Activated T-helper 2 cell treated with anti-CD3 and anti-CD28 coated beads, Interferon-gamma antibody, Interleukin-2, Interleukin-4, amounts not matched to agents 10 μg/mL and 5 μg/mL and 100 μg/mL, durations not matched to agents 14 hours and 24 hours and 36 hours (primary cell): Measurements from ENCODE around the gene PTPRE. TPM values are rescaled to one million over a fixed set of nuclear protein-coding genes. Genes with fewer than 3 reads are reported as not detected.

Experiments used
- DNase-seq: peaks from one replicate; pipeline ENCODE4 v3.0.0; 2021; ENCODE audit warnings: low spot score
- H3K27ac Mint-ChIP-seq: one replicate; pipeline ENCODE4 v1.8.0; 2021; ENCODE audit warnings: mixed read lengths
- H3K27me3 Mint-ChIP-seq: one replicate; pipeline ENCODE4 v1.8.0; 2021; ENCODE audit warnings: low read depth, mixed read lengths
- H3K36me3 Mint-ChIP-seq: one replicate; pipeline ENCODE4 v1.8.0; 2021; ENCODE audit warnings: low read depth, mixed read lengths
- H3K4me1 Mint-ChIP-seq: one replicate; pipeline ENCODE4 v1.8.0; 2021; ENCODE audit warnings: low read depth, mixed read lengths
- H3K4me3 Mint-ChIP-seq: one replicate; pipeline ENCODE4 v1.8.0; 2021; ENCODE audit warnings: low read depth, mild to moderate bottlenecking, moderate library complexity, mixed read lengths
- H3K9me3 Mint-ChIP-seq: one replicate; pipeline ENCODE4 v1.8.0; 2021; ENCODE audit warnings: mixed read lengths
- intact Hi-C: fragments of 100-400 bp; cut with micrococcal nuclease; formaldehyde crosslinking; loops from one replicate; pipeline ENCODE4 v1.15.1; 2023
- total RNA-seq: library from RNA; stranded (reverse); gene quantifications from 2 replicates; pipeline ENCODE4 v1.2.3, GENCODE V29; 2022

Gene PTPRE
- total RNA-seq, 1 donor from 2014 or later: 16.8 TPM

GRCh38 chr10:128029731-128030369, 122.9 kb downstream of the PTPRE start:
- no peaks in the 10 kb centered on the region for H3K9me3 Mint-ChIP-seq
- no peak overlapping the region for H3K4me3 Mint-ChIP-seq

GRCh38 chr10:128030498-128031072, 123.7 kb downstream of the PTPRE start:
- no peaks in the 10 kb centered on the region for H3K9me3 Mint-ChIP-seq
- intact Hi-C loops: no loop called here
- H3K27ac Mint-ChIP-seq: no peak overlapping the region
- H3K4me3 Mint-ChIP-seq: no peak overlapping the region
- H3K4me1 Mint-ChIP-seq: peaks cover 16% of the 10 kb centered on the region
- DNase-seq: no peak
- H3K27me3 Mint-ChIP-seq: peaks cover 2% of the 10 kb centered on the region
- no peaks in the 10 kb centered on the region for H3K36me3 Mint-ChIP-seq

More at GRCh38 chr10:128029731-128030369, 122.9 kb downstream of the PTPRE start:
- no peak for DNase-seq
- H3K36me3 Mint-ChIP-seq: no peaks in the 10 kb centered on the region
- intact Hi-C loops: no loop called here
- peaks cover 2% of the 10 kb centered on the region for H3K27me3 Mint-ChIP-seq
- H3K4me1 Mint-ChIP-seq: peaks cover 15% of the 10 kb centered on the region
- no peak overlapping the region for H3K27ac Mint-ChIP-seq

GRCh38 chr10:128031216-128031615, 124.3 kb downstream of the PTPRE start:
- H3K4me3 Mint-ChIP-seq: no peak overlapping the region
- H3K27ac Mint-ChIP-seq: no peak overlapping the region

GRCh38 chr10:128032466-128032865, 125.6 kb downstream of the PTPRE start:
- Mint-ChIP-seq H3K4me1 (peaks cover 9% of the 10 kb centered on the region), H3K27ac (no peak overlapping the region), H3K27me3 (peaks cover 2% of the 10 kb centered on the region), H3K4me3 (no peak overlapping the region), H3K36me3 (no peaks in the 10 kb centered on the region), H3K9me3 (no peaks in the 10 kb centered on the region)
- intact Hi-C loops: no loop called here
- no peak for DNase-seq

More at GRCh38 chr10:128031216-128031615, 124.3 kb downstream of the PTPRE start:
- intact Hi-C loops: no loop called here
- DNase-seq: no peak
- H3K27me3 Mint-ChIP-seq: peaks cover 2% of the 10 kb centered on the region
- peaks cover 18% of the 10 kb centered on the region for H3K4me1 Mint-ChIP-seq
- no peaks in the 10 kb centered on the region for H3K9me3 Mint-ChIP-seq
- H3K36me3 Mint-ChIP-seq: no peaks in the 10 kb centered on the region

- Mint-ChIP-seq H3K4me3 (no peak overlapping the region), H3K27me3 (peaks cover 2% of the 10 kb centered on the region), H3K4me1 (peaks cover 4% of the 10 kb centered on the region), H3K27ac (no peak overlapping the region), H3K9me3 (no peaks in the 10 kb centered on the region), H3K36me3 (no peaks in the 10 kb centered on the region)
- intact Hi-C loops: loop anchor here (1.0 kb wide), 1 partner anchor 34 kb away; no protein-coding TSS in a partner anchor
- DNase-seq: peak; percentile 37
Measured at GRCh38 chr10:128035557-128035973, 128.7 kb downstream of the PTPRE start.

- no peak for DNase-seq
- intact Hi-C loops: no loop called here
- no peaks in the 10 kb centered on the region for H3K9me3 Mint-ChIP-seq
- peaks cover 3% of the 10 kb centered on the region for H3K4me1 Mint-ChIP-seq
- no peak overlapping the region for H3K4me3 Mint-ChIP-seq
- no peak overlapping the region for H3K27ac Mint-ChIP-seq
- peaks cover 2% of the 10 kb centered on the region for H3K27me3 Mint-ChIP-seq
- H3K36me3 Mint-ChIP-seq: no peaks in the 10 kb centered on the region
Measured at GRCh38 chr10:128036011-128036615, 129.2 kb downstream of the PTPRE start.

GRCh38 chr10:128036746-128037543, 130.0 kb downstream of the PTPRE start:
- intact Hi-C loops: no loop called here
- H3K4me3 Mint-ChIP-seq: no peak overlapping the region

GRCh38 chr10:128040096-128040495, 133.2 kb downstream of the PTPRE start:
- H3K27me3 Mint-ChIP-seq: no peaks in the 10 kb centered on the region
- H3K4me1 Mint-ChIP-seq: peaks cover 3% of the 10 kb centered on the region
- H3K4me3 Mint-ChIP-seq: no peak overlapping the region
- DNase-seq: no peak
- H3K36me3 Mint-ChIP-seq: no peaks in the 10 kb centered on the region
- intact Hi-C loops: no loop called here
- no peak overlapping the region for H3K27ac Mint-ChIP-seq
- H3K9me3 Mint-ChIP-seq: no peaks in the 10 kb centered on the region

More at GRCh38 chr10:128036746-128037543, 130.0 kb downstream of the PTPRE start:
- H3K36me3 Mint-ChIP-seq: no peaks in the 10 kb centered on the region
- no peak overlapping the region for H3K27ac Mint-ChIP-seq
- H3K4me1 Mint-ChIP-seq: peaks cover 3% of the 10 kb centered on the region
- no peak for DNase-seq
- H3K9me3 Mint-ChIP-seq: no peaks in the 10 kb centered on the region
- no peaks in the 10 kb centered on the region for H3K27me3 Mint-ChIP-seq

GRCh38 chr10:128040681-128041080, 133.8 kb downstream of the PTPRE start:
- DNase-seq: no peak
- intact Hi-C loops: no loop called here

GRCh38 chr10:128042131-128042610, 135.3 kb downstream of the PTPRE start:
- no peak for DNase-seq
- intact Hi-C loops: no loop called here
- Mint-ChIP-seq H3K4me3 (no peak overlapping the region), H3K9me3 (no peaks in the 10 kb centered on the region), H3K27ac (no peak overlapping the region), H3K4me1 (peaks cover 10% of the 10 kb centered on the region), H3K36me3 (no peaks in the 10 kb centered on the region), H3K27me3 (no peaks in the 10 kb centered on the region)

More at GRCh38 chr10:128040681-128041080, 133.8 kb downstream of the PTPRE start:
- Mint-ChIP-seq H3K27me3 (no peaks in the 10 kb centered on the region), H3K36me3 (no peaks in the 10 kb centered on the region), H3K4me1 (peaks cover under 1% of the 10 kb centered on the region), H3K27ac (no peak overlapping the region), H3K4me3 (no peak overlapping the region), H3K9me3 (no peaks in the 10 kb centered on the region)

- intact Hi-C loops: no loop called here
Measured at GRCh38 chr10:128043259-128044045, 136.5 kb downstream of the PTPRE start.

GRCh38 chr10:128044186-128044585, 137.3 kb downstream of the PTPRE start:
- Mint-ChIP-seq H3K27me3 (no peaks in the 10 kb centered on the region), H3K4me3 (no peak overlapping the region), H3K4me1 (peaks cover 25% of the 10 kb centered on the region), H3K36me3 (peaks cover 4% of the 10 kb centered on the region), H3K9me3 (no peaks in the 10 kb centered on the region), H3K27ac (no peak overlapping the region)
- DNase-seq: no peak
- intact Hi-C loops: no loop called here

More at GRCh38 chr10:128043259-128044045, 136.5 kb downstream of the PTPRE start:
- Mint-ChIP-seq H3K36me3 (no peaks in the 10 kb centered on the region), H3K4me3 (no peak overlapping the region), H3K4me1 (peaks cover 19% of the 10 kb centered on the region), H3K27me3 (no peaks in the 10 kb centered on the region), H3K27ac (no peak overlapping the region), H3K9me3 (no peaks in the 10 kb centered on the region)
- DNase-seq: no peak
